GM23338 (cell line): Measurements from ENCODE around the gene NRCAM. TPM values are rescaled to one million over a fixed set of nuclear protein-coding genes. Genes with fewer than 3 reads are reported as not detected.

Source experiments
- ATAC-seq: fragments of 200-7000 bp; cut with Tn5 transposase; 3 replicates; pipeline ENCODE4 v1.9.1; 2020
- DNase-seq: peaks from one replicate; pipeline ENCODE4 v3.0.0-alpha.2; 2015; ENCODE audit warnings: low spot score
- H2AFZ ChIP-seq: fragments of 200-600 bp; sonication (generic); 2 replicates; pipeline ENCODE4 v1.8.0; 2016; ENCODE audit warnings: antibody characterized with exemption, mild to moderate bottlenecking, moderate library complexity
- H3F3A ChIP-seq: fragments of 200-600 bp; sonication (generic); replicated peaks from 2 replicates; pipeline ENCODE4 v1.8.0; 2017; ENCODE audit warnings: antibody characterized with exemption, mixed run types, low read depth
- H3K27ac ChIP-seq: fragments of 200-600 bp; sonication (generic); 2 replicates; pipeline ENCODE4 v1.6.1; 2016; ENCODE audit warnings: low read depth
- H3K27me3 ChIP-seq: fragments of 200-600 bp; sonication (generic); 2 replicates; pipeline ENCODE4 v1.8.0; 2016; ENCODE audit warnings: mild to moderate bottlenecking, mixed run types, moderate library complexity; ENCODE audit not compliant: insufficient read depth
- H3K36me3 ChIP-seq: fragments of 200-600 bp; sonication (generic); 2 replicates; pipeline ENCODE4 v1.8.0; 2016; ENCODE audit warnings: mild to moderate bottlenecking; ENCODE audit not compliant: insufficient read depth
- H3K4me1 ChIP-seq: fragments of 200-600 bp; sonication (generic); 2 replicates; pipeline ENCODE4 v1.8.0; 2016; ENCODE audit warnings: mild to moderate bottlenecking, moderate library complexity; ENCODE audit not compliant: insufficient read depth
- H3K4me2 ChIP-seq: fragments of 200-600 bp; sonication (generic); 2 replicates; pipeline ENCODE4 v1.7.1; 2017; ENCODE audit warnings: mixed run types
- H3K4me3 ChIP-seq: fragments of 200-600 bp; sonication (generic); 2 replicates; pipeline ENCODE4 v1.6.1; 2016; ENCODE audit warnings: mixed run types
- H3K79me2 ChIP-seq: fragments of 200-600 bp; sonication (generic); replicated peaks from 2 replicates; pipeline ENCODE4 v1.8.0; 2017; ENCODE audit warnings: mild to moderate bottlenecking; ENCODE audit not compliant: insufficient read depth
- H3K9me2 ChIP-seq: fragments of 200-600 bp; sonication (generic); 2 replicates; pipeline ENCODE4 v1.8.0; 2017; ENCODE audit not compliant: insufficient read depth
- H4K20me1 ChIP-seq: fragments of 200-600 bp; sonication (generic); replicated peaks from 2 replicates; pipeline ENCODE4 v1.8.0; 2017; ENCODE audit warnings: mild to moderate bottlenecking; ENCODE audit not compliant: insufficient read depth
- H3K27ac Mint-ChIP-seq: 2 replicates; pipeline ENCODE4 v1.8.0; 2020; ENCODE audit warnings: inconsistent platforms, mild to moderate bottlenecking, moderate library complexity, mixed read lengths
- H3K27me3 Mint-ChIP-seq: 3 replicates; pipeline ENCODE4 v1.8.0; 2022; ENCODE audit warnings: low read depth, mild to moderate bottlenecking, moderate library complexity, mixed read lengths, inconsistent platforms; ENCODE audit not compliant: insufficient read depth, poor library complexity
- H3K36me3 Mint-ChIP-seq: 3 replicates; pipeline ENCODE4 v1.8.0; 2021; ENCODE audit warnings: low read depth, mild to moderate bottlenecking, inconsistent platforms, moderate library complexity, mixed read lengths
- H3K4me1 Mint-ChIP-seq: 3 replicates; pipeline ENCODE4 v1.8.0; 2020; ENCODE audit warnings: mild to moderate bottlenecking, inconsistent platforms, mixed read lengths
- H3K4me3 Mint-ChIP-seq: 3 replicates; pipeline ENCODE4 v1.8.0; 2021; ENCODE audit warnings: moderate library complexity, mild to moderate bottlenecking, inconsistent platforms, mixed read lengths
- H3K9me3 Mint-ChIP-seq: 3 replicates; pipeline ENCODE4 v1.8.0; 2020; ENCODE audit warnings: moderate library complexity, mild to moderate bottlenecking, inconsistent platforms, mixed read lengths
- CREB1 ChIP-seq: fragments of 250-450 bp; sonication (Bioruptor Pico); IDR thresholded peaks from 2 replicates; pipeline ENCODE4 v1.5.0; 2020; ENCODE audit warnings: low read depth, mild to moderate bottlenecking, moderate library complexity
- CTCF ChIP-seq, 2 experiments: fragments of 200-600 bp in 1 of 2; sonication (generic) in 1 of 2; conservative IDR thresholded peaks; 2 replicates each; pipeline versions ENCODE4 v1.5.1 to v1.6.1; 2016 to 2017; ENCODE audit warnings: antibody characterized with exemption in 2 of 2, low read depth in 2 of 2, mild to moderate bottlenecking in 2 of 2, moderate library complexity in 1 of 2
- ETS1 ChIP-seq: IDR thresholded peaks from 2 replicates; pipeline ENCODE4 v1.6.1; 2016; ENCODE audit warnings: antibody characterized with exemption
- EZH2 ChIP-seq: fragments of 200-600 bp; sonication (generic); IDR thresholded peaks from one replicate; pipeline ENCODE4 v1.8.0; 2017; ENCODE audit warnings: antibody characterized with exemption, mild to moderate bottlenecking, low read depth; ENCODE audit not compliant: unreplicated experiment
- EZH2phosphoT487 ChIP-seq: fragments of 200-600 bp; sonication (generic); IDR thresholded peaks from one replicate; pipeline ENCODE4 v1.8.1; 2018; ENCODE audit warnings: antibody characterized with exemption; ENCODE audit not compliant: unreplicated experiment
- JUNB ChIP-seq: IDR thresholded peaks from one replicate; pipeline ENCODE4 v1.6.1; 2016; ENCODE audit warnings: antibody characterized with exemption; ENCODE audit not compliant: unreplicated experiment
- NANOG ChIP-seq: IDR thresholded peaks from 2 replicates; pipeline ENCODE4 v1.6.1; 2016; ENCODE audit warnings: antibody characterized with exemption, borderline replicate concordance
- POLR2AphosphoS5 ChIP-seq: IDR thresholded peaks from 2 replicates; pipeline ENCODE4 v1.6.1; 2016; ENCODE audit warnings: antibody characterized with exemption, low read depth
- STAT1 ChIP-seq: IDR thresholded peaks from one replicate; pipeline ENCODE4 v1.6.1; 2016; ENCODE audit warnings: antibody characterized with exemption; ENCODE audit not compliant: unreplicated experiment
- ZNF114 ChIP-seq: fragments of 250-450 bp; sonication (Bioruptor Pico); IDR thresholded peaks from 2 replicates; pipeline ENCODE4 v1.5.0; 2020; ENCODE audit warnings: mild to moderate bottlenecking, moderate library complexity
- ZNF331 ChIP-seq: fragments of 250-450 bp; sonication (Bioruptor Pico); IDR thresholded peaks from 2 replicates; pipeline ENCODE4 v1.5.0; 2020; ENCODE audit warnings: low read depth, mild to moderate bottlenecking, moderate library complexity
- polyA plus RNA-seq: library from polyadenylated mRNA; unstranded; fragments of >200 nt; fragmentation: Nextera tagmentation; extraction: Ambion mirVana; gene quantifications from 2 replicates; pipeline ENCODE4 v1.2.1, GENCODE V29; 2016
- total RNA-seq: library from RNA; depleted of rRNA; stranded (reverse); fragments of >200 nt; shearing (Covaris generic); gene quantifications from 2 replicates; pipeline ENCODE4 v1.2.3, GENCODE V29; 2014
- TF ChIP-seq, protein P1 (sequence below): fragments of 250-450 bp; sonication (Bioruptor Pico); IDR thresholded peaks from 2 replicates; pipeline ENCODE4 v1.5.0; 2020; ENCODE audit warnings: mild to moderate bottlenecking, moderate library complexity
- TF ChIP-seq, protein P2 (sequence below): IDR thresholded peaks from one replicate; pipeline ENCODE4 v1.6.1; 2018; ENCODE audit warnings: antibody characterized with exemption; ENCODE audit not compliant: unreplicated experiment

Gene NRCAM
- total and polyA plus RNA-seq, 2 experiments from 2014 or later = 2.5 to 6.8 TPM

DNA sequence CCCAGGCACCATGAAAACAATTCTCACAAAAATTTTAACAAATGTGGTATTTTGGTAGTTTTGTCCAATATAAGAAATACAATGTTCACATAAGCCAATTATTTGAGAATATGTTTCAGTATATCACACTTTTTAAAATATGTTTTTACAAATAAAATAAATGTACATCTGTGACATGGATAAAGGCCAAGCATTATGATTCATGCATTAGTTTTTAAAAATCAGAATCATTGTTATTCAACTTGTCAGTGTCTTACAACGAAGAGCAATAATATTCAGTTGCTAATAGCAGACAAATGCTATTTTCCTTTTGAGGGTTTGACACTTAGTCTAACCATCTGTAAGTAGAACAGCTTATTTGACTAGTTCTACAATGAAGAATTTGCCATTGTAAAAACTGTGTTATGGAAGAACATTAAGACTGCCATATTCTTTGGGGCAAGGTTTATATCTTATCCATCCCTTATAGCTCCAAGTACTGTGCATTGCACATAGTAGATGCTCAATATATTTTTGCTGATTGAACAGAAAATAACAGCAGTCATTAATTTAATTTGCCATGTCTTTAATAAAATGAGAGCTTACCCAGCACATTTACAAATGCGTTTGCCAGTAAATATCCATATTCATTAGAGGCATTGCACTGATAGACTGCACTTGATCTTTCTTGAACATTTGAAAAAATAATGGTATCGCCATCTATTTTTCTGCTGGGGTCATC, 258.7 kb downstream of the NRCAM start:
- no peaks in the 10 kb centered on the region for H3K36me3 ChIP-seq

More for the DNA sequence above, 258.7 kb downstream of the NRCAM start:
- no peaks in the 10 kb centered on the region for H3K79me2 ChIP-seq
- peaks cover 10% of the 10 kb centered on the region; the same call in 1 of the 2 replicates for H3K4me1 ChIP-seq
- TF ChIP-seq ETS1 (no peak), ZNF114 (CRISPR knock-in tag) (no peak), STAT1 (no peak), JUNB (no peak), CTCF (conservative IDR thresholded peaks at IDR 0.05; ENCODE audit: low read depth in 2 of 2) (no peak), NANOG (no peak), POLR2AphosphoS5 (no peak), EZH2phosphoT487 (no peak), EZH2 (no peak), ZNF331 (no peak), CREB1 (CRISPR knock-in tag) (no peak)
- TF ChIP-seq, protein P1, sequence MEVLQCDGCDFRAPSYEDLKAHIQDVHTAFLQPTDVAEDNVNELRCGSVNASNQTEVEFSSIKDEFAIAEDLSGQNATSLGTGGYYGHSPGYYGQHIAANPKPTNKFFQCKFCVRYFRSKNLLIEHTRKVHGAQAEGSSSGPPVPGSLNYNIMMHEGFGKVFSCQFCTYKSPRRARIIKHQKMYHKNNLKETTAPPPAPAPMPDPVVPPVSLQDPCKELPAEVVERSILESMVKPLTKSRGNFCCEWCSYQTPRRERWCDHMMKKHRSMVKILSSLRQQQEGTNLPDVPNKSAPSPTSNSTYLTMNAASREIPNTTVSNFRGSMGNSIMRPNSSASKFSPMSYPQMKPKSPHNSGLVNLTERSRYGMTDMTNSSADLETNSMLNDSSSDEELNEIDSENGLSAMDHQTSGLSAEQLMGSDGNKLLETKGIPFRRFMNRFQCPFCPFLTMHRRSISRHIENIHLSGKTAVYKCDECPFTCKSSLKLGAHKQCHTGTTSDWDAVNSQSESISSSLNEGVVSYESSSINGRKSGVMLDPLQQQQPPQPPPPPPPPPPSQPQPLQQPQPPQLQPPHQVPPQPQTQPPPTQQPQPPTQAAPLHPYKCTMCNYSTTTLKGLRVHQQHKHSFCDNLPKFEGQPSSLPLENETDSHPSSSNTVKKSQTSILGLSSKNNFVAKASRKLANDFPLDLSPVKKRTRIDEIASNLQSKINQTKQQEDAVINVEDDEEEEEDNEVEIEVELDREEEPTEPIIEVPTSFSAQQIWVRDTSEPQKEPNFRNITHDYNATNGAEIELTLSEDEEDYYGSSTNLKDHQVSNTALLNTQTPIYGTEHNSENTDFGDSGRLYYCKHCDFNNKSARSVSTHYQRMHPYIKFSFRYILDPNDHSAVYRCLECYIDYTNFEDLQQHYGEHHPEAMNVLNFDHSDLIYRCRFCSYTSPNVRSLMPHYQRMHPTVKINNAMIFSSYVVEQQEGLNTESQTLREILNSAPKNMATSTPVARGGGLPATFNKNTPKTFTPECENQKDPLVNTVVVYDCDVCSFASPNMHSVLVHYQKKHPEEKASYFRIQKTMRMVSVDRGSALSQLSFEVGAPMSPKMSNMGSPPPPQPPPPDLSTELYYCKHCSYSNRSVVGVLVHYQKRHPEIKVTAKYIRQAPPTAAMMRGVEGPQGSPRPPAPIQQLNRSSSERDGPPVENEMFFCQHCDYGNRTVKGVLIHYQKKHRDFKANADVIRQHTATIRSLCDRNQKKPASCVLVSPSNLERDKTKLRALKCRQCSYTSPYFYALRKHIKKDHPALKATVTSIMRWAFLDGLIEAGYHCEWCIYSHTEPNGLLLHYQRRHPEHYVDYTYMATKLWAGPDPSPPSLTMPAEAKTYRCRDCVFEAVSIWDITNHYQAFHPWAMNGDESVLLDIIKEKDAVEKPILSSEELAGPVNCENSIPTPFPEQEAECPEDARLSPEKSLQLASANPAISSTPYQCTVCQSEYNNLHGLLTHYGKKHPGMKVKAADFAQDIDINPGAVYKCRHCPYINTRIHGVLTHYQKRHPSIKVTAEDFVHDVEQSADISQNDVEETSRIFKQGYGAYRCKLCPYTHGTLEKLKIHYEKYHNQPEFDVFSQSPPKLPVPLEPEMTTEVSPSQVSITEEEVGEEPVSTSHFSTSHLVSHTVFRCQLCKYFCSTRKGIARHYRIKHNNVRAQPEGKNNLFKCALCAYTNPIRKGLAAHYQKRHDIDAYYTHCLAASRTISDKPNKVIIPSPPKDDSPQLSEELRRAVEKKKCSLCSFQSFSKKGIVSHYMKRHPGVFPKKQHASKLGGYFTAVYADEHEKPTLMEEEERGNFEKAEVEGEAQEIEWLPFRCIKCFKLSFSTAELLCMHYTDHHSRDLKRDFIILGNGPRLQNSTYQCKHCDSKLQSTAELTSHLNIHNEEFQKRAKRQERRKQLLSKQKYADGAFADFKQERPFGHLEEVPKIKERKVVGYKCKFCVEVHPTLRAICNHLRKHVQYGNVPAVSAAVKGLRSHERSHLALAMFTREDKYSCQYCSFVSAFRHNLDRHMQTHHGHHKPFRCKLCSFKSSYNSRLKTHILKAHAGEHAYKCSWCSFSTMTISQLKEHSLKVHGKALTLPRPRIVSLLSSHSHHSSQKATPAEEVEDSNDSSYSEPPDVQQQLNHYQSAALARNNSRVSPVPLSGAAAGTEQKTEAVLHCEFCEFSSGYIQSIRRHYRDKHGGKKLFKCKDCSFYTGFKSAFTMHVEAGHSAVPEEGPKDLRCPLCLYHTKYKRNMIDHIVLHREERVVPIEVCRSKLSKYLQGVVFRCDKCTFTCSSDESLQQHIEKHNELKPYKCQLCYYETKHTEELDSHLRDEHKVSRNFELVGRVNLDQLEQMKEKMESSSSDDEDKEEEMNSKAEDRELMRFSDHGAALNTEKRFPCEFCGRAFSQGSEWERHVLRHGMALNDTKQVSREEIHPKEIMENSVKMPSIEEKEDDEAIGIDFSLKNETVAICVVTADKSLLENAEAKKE = no peak
- TF ChIP-seq, protein P2, sequence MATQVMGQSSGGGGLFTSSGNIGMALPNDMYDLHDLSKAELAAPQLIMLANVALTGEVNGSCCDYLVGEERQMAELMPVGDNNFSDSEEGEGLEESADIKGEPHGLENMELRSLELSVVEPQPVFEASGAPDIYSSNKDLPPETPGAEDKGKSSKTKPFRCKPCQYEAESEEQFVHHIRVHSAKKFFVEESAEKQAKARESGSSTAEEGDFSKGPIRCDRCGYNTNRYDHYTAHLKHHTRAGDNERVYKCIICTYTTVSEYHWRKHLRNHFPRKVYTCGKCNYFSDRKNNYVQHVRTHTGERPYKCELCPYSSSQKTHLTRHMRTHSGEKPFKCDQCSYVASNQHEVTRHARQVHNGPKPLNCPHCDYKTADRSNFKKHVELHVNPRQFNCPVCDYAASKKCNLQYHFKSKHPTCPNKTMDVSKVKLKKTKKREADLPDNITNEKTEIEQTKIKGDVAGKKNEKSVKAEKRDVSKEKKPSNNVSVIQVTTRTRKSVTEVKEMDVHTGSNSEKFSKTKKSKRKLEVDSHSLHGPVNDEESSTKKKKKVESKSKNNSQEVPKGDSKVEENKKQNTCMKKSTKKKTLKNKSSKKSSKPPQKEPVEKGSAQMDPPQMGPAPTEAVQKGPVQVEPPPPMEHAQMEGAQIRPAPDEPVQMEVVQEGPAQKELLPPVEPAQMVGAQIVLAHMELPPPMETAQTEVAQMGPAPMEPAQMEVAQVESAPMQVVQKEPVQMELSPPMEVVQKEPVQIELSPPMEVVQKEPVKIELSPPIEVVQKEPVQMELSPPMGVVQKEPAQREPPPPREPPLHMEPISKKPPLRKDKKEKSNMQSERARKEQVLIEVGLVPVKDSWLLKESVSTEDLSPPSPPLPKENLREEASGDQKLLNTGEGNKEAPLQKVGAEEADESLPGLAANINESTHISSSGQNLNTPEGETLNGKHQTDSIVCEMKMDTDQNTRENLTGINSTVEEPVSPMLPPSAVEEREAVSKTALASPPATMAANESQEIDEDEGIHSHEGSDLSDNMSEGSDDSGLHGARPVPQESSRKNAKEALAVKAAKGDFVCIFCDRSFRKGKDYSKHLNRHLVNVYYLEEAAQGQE = no peak
- 0 out of 3 replicates have a peak, but pooled peaks cover 5% of the 10 kb centered on the region for H3K9me3 Mint-ChIP-seq
- DNase-seq (no peak), ATAC-seq (no peak)
- peaks cover 5% of the 10 kb centered on the region; the same call in 2 of the 3 replicates for H3K36me3 Mint-ChIP-seq
- H3K27ac ChIP-seq = no peak overlapping the region
- no peaks in the 10 kb centered on the region for H4K20me1 ChIP-seq
- H3K4me3 ChIP-seq = no peak overlapping the region
- no peak overlapping the region for H3K4me3 Mint-ChIP-seq
- peaks cover 26% of the 10 kb centered on the region for H3K4me1 Mint-ChIP-seq
- H3K27ac Mint-ChIP-seq = no peak overlapping the region
- no peaks in the 10 kb centered on the region for H3F3A ChIP-seq
- no peak overlapping the region for H3K4me2 ChIP-seq
- H3K9me2 ChIP-seq = 0 out of 2 replicates have a peak, but pooled peaks cover 4% of the 10 kb centered on the region
- no peak overlapping the region for H2AFZ ChIP-seq
- H3K27me3 ChIP-seq = no peaks in the 10 kb centered on the region
- H3K27me3 Mint-ChIP-seq = no peaks in the 10 kb centered on the region
